Cardiac muscle cell (in vitro differentiated cells and primary cell): Measurements from ENCODE around the gene RBM44. TPM values are rescaled to one million over a fixed set of nuclear protein-coding genes. Genes with fewer than 3 reads are reported as not detected.

ENCODE experiments used
- DNase-seq, 2 donors: peaks; one replicate each; pipeline versions ENCODE4 v3.0.0 to v3.0.0-alpha.2; 2010 to 2017; ENCODE audit warnings: low read depth in 1 of 2, low spot score in 1 of 2
- H3K27ac ChIP-seq: fragments of 200-600 bp; sonication (generic); 2 replicates; pipeline ENCODE4 v1.5.1; 2016
- H3K27me3 ChIP-seq: fragments of 200-600 bp; sonication (generic); 2 replicates; pipeline ENCODE4 v1.6.0; 2016; ENCODE audit warnings: control low read depth
- H3K36me3 ChIP-seq: fragments of 200-600 bp; sonication (generic); 2 replicates; pipeline ENCODE4 v1.5.1; 2016; ENCODE audit warnings: control low read depth
- H3K4me1 ChIP-seq: fragments of 200-600 bp; sonication (generic); 2 replicates; pipeline ENCODE4 v1.8.1; 2017; ENCODE audit warnings: low read depth, mild to moderate bottlenecking, mixed run types
- H3K4me3 ChIP-seq: fragments of 200-600 bp; sonication (generic); 2 replicates; pipeline ENCODE4 v1.5.1; 2016; ENCODE audit warnings: mild to moderate bottlenecking
- H3K9me3 ChIP-seq: fragments of 200-600 bp; sonication (generic); 2 replicates; pipeline ENCODE4 v1.5.1; 2017; ENCODE audit warnings: low read depth, mild to moderate bottlenecking, control low read depth
- CTCF ChIP-seq: IDR thresholded peaks from 2 replicates; pipeline ENCODE4 v1.5.1; 2012; ENCODE audit warnings: low read depth, mild to moderate bottlenecking, low read length
- polyA plus RNA-seq: library from polyadenylated mRNA; unstranded; fragments of >200 nt; fragmentation: Nextera tagmentation; extraction: Ambion mirVana; gene quantifications from 2 replicates; pipeline ENCODE4 v1.2.1, GENCODE V29; 2016
- total RNA-seq: library from RNA; depleted of rRNA; stranded (reverse); fragments of >200 nt; gene quantifications from 2 replicates; pipeline ENCODE4 v1.2.3, GENCODE V29; 2016

RBM44 gene
- total and polyA plus RNA-seq, 2 experiments from 2014 or later: 0.46 to 0.51 TPM

DNA sequence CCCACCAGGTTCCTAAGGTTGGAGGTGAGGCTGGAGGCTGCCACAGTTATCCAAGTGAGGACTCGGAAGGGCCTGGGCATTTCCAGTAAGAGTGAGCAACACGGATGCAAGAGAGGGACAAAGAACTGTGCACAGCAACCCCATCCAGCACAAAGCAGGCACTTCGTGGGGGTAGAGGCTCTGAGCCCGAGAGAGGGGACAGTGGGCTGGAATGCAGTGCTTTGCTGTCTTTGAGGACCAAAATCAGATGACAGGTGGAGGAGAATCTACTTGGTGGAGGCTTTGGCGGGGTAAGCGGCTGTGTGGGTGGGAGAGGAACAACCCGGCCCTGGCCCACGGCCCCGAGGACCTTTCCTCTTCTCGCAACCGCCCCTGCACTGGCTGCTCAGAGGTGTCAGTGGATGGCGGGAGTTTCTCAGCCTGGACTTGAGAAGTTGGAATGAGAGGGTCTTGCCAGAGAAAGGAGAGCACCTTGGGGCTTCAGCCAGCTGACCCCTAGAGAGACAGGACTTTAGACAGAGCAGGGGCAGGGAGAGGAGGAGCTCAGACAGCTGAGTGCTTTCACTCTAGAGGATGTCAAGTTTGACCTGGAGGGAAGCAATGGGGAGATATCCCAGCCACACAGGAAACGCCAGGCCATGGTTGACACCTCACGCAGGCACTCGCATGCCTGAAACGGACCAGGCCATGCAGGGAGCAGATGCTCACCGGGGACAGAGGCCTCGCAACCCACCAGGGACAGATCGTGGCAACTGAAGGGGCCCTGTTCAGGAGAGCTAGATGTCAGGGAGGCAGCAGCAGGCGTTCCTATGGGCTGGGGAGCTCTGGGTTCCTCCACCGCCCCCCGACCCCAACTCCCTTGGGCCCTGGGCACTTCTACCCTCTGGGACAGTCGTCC is 72.4 kb downstream of the RBM44 start:
- no peak for TF ChIP-seq CTCF
- H3K27ac ChIP-seq: no peak overlapping the region
- H3K9me3 ChIP-seq: no peaks in the 10 kb centered on the region
- H3K27me3 ChIP-seq: no peaks in the 10 kb centered on the region
- no peaks in the 10 kb centered on the region for H3K36me3 ChIP-seq
- DNase-seq: peak in 1 of 2 donors; percentile 39
- no peak overlapping the region for H3K4me3 ChIP-seq
- no peaks in the 10 kb centered on the region for H3K4me1 ChIP-seq

DNA sequence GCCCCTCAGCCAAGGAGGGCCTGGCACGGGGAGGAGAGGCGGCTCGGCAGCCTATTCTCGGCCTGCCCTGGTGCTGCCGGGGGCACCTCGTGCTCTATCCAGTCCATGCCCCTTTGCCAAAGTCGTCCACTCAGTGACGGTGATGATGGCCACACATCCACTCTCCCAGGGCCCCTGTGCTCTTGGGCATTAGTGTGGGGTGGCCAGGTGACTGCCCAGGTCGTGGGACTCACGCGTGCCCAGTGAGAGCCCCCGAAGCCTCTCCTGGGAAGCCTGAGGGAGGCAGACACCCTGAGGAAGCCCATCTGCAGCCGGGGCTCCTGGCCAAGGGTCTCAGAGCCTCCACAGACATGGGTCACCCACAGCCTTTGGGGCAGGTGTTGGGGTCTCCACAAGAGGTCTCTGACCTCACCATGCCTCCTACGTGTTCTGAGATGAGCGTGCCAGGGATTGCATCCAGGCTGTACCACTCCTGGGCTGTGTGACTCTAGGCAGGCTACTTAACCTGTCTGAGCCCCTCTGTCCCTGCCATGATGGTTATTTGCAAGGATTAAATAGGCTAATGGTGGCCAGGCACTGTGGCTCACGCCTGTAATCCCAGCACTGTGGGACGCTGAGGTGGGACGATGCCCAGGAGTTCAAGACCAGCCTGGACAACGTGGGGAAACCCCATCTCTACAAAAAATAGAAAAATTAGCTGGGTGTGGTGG is 73.8 kb downstream of the RBM44 start:
- Histone ChIP-seq H3K27me3 (no peaks in the 10 kb centered on the region), H3K27ac (no peak overlapping the region), H3K9me3 (no peaks in the 10 kb centered on the region), H3K4me1 (no peaks in the 10 kb centered on the region), H3K36me3 (no peaks in the 10 kb centered on the region), H3K4me3 (no peak overlapping the region)
- no peak for TF ChIP-seq CTCF
- no peak for DNase-seq

DNA sequence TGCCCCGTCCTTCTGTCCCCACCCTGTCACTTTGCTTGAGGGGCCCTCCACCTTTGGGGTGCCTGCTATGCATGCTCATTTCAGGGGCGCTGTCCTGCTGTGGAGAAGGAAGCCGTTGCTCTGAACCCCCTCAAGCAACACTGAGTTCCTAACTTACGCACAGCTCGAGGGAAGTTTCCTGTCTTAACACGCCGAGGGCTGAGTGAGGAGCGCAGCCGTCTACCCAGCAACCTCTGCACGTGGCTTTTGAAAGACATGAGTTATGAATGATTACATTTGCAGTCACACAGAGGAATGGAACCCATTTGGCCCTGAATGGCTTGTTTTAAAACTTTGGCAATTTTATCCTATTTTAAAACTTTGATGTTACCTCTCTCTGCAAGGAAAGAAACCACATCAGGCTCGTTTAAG is 74.8 kb downstream of the RBM44 start:
- TF ChIP-seq CTCF: no peak
- no peak for DNase-seq
- H3K27me3 ChIP-seq: no peaks in the 10 kb centered on the region
- H3K27ac ChIP-seq: no peak overlapping the region
- no peaks in the 10 kb centered on the region for H3K4me1 ChIP-seq
- H3K4me3 ChIP-seq: no peak overlapping the region
- no peaks in the 10 kb centered on the region for H3K9me3 ChIP-seq
- no peaks in the 10 kb centered on the region for H3K36me3 ChIP-seq

DNA sequence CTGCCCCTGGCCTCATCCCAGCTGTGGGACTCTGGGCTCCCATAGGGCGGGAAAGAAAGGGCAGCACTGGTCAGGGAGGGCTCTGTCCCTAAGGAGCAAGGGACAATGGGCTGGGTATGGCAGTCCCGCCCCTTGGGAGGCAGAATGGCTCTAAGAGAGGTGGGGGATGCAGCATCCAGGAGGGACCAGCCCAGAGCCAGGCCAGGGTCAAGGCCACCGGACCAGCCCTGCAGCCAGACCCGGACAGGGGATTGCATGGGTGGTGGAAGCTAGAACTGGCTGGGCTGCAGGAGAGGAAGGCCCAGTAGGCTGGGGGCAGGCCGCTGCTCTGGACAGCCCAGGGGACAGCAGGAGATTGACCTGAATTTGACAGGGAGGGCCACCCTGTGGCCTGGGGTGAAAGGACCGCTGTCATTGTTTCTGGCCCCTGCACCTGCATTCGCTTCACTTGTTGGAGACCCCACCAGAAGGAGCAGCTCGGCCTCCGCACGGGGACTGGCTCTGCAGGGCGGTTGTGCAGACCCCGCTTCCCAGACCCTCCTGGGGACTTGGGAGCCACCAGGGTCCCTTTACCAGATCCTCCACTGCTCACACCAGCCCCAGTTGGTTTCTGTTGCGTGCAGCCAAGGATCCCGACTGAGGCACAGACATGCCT is 75.4 kb downstream of the RBM44 start:
- no peaks in the 10 kb centered on the region for H3K27me3 ChIP-seq
- H3K27ac ChIP-seq: no peak overlapping the region
- TF ChIP-seq CTCF: no peak
- no peaks in the 10 kb centered on the region for H3K9me3 ChIP-seq
- no peaks in the 10 kb centered on the region for H3K4me1 ChIP-seq
- no peaks in the 10 kb centered on the region for H3K36me3 ChIP-seq
- no peak overlapping the region for H3K4me3 ChIP-seq
- DNase-seq: no peak

- Histone ChIP-seq H3K9me3 (no peaks in the 10 kb centered on the region), H3K36me3 (no peaks in the 10 kb centered on the region), H3K4me3 (no peak overlapping the region), H3K27me3 (no peaks in the 10 kb centered on the region), H3K4me1 (no peaks in the 10 kb centered on the region), H3K27ac (no peak overlapping the region)
- TF ChIP-seq CTCF: no peak
- DNase-seq: peak in 1 of 2 donors; percentile 57
Measured at GRCh38 chr2:237874585-237875161, 76.1 kb downstream of the RBM44 start.
